ENCODE data around the gene GNG7.
"Not testable (repeated sequence)": the region's sequence is repeated elsewhere in the genome, so short reads cannot be mapped to it uniquely, and the experiment has no call there.

GNG7 gene

DNA sequence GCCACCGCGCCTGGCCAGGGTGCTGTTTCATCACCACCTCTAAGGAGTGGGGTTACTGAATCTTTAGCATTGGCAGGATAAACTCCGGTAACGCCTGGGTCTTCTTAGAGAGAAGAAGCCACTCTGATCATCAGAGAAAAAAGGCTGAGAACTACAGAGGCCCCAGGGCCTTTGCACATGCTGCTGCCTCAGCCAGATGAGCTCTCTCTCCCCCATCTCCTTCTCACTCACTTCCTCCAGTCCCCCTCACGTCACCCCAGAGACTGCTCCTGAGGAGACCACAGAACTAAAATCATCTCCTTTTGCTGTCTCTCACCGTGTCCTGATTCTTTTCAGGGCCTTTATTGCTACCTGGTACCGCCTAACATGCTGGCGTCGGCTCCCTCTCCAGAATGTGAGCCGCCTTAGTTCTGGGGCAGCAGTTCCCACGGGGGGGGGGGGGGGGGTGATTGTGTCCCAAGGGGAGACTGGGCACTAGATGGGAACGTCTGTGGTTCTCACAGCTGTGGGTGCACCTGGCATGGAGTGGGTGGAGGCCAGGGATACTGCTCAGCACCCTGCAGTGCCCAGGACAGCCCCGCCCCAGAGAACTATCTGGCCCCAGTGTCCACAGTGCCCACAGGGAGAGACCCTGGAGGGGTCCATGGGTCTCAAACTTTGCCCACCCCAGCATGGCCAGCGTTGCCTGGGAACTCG, 23.8 kb upstream of the GNG7 start:
- DNase-seq, result no peak

DNA sequence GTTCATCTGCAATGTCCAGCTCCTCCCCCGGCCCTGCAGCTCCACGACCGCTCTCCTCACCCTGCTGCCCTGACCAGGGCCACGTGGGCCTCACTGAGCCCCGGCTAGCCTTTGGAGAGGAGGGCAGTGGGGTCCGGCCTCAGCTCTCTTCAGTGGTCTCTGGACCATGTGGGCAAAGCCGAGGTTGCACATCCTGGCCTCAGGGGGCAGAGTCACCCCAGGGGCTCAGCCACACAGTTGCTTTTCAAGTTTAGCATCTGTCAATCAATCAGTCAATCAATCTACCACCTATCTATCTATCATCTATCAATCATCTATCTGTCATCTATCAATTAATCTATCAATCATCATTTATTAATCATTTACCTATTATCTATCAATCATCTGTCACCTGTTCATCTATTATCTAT, 21.7 kb upstream of the GNG7 start:
- no peak for DNase-seq

DNA sequence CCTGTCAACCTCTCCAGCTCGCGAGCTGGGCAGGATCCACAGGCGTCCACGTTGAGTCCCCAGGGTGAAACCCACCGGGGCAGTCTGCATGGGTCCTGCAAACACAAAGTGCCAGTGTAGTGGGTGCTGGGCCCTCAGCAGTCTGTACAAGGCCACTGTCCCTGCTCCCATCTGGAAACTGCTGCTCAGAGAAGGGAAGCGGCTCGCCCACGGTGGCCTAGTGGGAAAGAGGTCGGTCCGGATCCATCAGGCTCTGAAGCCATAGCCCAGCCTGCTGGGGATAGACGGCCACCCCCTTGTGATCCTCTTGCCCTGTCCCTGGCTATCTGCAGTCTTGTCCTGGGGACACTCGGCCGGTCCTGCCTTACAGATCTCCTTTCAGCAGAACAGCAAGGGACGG, 21.3 kb upstream of the GNG7 start:
- no peak for DNase-seq

DNA sequence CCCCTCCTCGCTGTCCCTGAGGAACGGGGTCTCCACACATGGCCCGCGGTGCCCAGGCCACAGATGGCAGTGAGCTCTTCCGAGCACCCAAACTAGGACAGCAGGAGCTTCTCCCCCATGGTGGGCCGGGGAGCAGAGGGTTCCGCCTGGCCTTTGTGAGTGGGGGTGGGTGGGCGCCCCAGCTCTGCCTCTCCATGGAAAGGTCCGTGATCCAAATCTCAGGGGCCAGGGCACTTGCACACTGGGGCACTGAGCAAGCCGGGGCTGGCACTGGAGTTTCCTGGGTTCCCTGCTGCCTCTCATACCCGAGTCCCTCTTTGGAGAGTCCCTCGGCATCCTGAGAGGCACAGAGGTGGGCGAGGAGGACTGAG, 20.8 kb upstream of the GNG7 start:
- no peak for DNase-seq

DNA sequence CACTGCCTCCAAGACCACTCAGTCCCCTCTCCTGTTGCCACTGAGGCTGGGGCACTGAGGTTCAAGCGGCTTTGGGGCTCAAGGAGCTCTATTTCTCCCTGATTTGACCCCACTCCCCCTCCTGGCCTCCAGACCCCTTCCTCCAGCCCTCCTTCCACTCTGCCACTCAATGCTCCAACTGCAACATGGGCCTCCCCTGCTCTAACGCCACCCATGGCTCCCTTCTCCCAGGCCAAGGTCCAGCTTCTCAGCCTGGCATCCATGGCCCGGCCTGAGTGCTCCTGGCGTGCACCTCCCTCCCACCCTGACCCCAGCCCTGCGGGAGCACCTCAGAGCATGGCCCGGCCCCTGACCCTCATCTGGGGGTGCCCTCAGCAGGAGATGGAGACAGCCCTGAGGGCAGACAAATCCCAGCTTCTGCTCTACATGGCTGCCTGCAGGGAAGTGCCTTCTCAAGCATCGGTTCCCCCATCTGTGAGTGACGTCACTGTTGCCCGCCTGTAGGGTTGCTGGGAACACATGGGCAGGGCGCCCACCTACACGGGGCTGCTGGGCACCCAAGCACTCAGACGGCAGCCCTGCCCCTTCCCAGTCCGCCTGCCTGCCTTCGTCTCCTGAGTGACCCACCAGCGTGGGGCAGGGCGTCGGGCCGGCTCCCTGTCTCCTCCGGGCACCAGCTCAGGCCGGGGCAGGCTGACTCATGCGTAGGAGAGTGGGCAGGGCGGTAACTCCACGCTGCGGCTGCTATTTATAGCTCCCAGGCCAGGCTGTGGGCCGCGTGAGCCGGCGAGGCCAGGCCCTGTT, 20.2 kb upstream of the GNG7 start:
- no peak for DNase-seq

DNA sequence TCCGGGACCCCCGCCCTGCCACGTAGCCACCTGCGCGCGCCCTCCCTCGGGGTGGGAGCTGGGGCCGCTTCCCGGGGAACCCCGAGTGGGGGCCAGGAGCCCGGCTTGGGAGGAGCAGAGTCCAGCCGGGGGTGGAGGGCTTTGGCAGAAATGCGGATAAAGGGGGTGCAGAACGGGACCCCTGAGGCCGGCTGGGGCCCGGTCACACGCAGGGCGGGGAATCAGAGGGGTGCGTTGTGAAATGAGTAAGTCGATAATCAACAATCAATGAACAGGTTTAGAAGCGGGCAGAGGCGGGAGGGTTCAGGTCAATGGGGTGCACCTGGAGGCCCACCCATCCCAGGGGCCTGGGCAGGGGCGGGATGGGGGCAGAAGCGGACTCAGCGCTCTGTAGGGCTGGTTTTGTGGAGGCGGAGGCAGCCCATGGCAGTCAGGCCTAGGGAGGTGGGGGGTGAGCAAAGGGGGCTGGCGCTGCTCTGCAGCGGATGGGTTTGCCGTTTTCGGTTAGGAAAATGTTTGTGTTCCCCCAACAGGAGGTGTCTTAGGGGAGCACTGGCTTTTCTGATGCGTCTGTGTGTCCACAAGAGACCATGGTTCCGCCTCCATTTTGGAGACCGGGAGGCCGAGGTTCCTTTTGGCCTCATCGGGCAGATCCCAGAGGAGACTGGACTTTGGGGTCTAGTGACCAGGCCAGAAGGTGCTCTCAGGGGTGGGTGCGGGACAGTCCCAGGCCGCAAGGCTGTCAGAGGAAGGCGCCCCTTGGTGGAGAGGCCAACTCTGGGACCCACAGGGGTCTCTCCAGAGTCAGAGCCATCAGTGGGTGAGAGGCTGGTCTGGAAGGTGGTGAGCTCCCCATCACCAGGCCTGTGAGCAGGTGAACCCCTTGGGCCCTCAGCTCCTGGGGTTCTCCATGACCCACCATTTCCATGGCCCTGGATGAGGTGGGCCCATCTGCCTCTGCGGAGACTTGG, 19.4 kb upstream of the GNG7 start:
- DNase-seq, result no peak

DNA sequence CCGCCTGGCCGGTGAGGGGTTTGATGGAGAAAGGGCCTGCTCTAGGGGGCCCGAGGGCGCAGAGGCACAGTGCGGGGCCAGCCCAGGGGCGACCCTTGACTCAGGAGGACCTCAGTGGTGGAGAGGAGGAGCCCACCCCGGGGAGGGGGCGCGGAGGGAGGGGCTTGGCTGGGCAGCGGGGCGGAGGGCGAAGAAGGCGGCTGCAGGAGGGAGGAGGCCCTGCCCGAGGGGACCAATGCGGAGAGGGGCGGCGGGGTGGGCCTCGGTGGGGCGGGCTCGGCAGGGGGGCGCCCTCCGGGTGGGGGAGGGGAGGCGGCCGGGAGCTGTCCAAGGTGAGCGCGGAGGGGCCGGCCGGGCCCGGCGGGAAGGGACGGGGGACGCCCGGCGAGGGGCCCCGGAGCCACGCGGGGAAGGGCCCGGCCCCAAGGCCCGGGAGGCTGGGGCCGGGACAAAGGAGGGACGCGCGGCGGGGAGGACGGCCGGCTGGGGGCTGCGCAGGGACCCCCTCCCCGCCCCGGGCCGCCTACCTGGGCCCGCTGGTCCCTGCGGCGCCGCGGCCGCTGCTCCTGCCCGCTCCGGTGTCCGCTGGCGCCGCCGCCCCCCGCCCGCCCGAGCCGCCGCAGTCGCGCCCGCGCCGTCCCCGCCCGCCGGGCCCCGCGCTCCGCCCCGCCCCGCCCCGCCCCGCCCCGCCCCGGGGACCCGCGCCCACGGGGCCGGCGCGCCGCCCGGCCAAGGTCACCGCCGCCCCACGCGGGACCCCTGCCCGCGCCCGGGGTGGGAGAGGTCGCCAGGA, 18.5 kb upstream of the GNG7 start, which contains the start of gene DIRAS1:
Gene DIRAS1, minus strand, starts transcription at position 596 of the 793 bp plus-strand sequence. CDS start 3,566 bp downstream, outside the sequence.
- no peak for DNase-seq

DNA sequence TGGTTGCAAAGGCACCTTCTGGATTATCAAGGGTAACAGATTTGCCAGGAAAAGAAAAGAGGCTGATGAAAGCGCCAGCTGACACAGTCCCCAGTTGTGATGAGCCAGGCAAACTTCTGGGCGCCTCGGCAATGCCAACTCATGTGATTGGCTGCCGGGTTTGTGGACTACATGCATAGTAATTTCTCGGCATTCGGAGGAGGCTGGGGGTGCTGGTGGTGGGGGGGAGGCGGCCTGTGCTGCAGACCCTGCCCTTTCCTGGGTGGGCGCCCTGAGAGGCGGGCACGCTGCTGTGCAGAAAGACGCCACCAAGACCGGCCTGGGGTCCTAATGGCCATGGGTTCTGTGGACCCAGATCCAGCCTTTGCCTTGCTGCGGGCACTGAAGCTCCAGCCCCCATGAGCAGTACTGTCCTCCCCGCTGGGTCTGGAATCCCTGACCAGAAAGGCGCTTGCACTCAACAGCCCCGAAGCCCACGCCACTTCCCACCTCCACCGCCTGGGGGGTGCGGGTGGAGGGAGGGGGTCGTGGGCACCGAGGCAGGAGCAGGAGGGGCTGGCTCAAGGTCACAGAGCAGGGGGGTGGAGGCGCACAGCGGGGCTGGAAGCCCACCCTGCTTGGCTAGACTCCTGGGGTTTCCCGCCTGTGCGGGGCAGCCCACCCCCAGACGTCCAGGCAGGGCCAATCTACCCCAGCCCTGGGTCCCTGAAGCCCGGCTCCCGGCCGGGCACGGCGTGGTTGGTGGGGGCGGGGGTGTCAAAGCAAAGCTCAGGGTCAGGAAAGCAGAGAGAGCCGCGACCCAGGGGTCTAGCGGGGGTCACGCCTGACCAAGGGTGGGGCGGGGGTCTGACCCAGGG, 17.7 kb upstream of the GNG7 start:
- no peak for DNase-seq

DNA sequence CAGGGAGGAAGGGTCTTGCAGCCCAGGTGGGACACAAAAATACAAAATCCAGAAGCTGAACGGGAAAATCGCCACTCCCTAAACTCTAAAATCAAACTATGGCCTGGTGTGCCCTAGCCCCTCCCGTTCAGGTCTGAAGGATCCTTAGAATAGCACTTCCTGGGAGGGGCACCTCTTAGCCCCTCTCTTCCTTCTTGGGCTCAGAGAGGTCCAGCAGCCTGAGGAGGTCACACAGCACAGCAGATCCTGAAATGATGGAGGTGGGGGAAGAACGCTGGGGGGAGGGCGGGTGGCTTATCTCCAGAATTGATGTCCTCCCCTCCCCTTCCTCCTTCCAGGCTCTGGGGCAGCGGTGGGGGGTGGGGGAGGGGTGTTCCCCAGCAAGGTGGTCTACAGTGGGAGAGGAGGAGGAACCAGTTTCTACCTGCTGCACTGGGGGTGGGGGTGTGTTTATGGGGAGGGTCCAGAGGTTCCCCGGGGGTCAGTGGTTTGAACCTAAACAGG, 16.8 kb upstream of the GNG7 start:
- DNase-seq, result no peak

DNA sequence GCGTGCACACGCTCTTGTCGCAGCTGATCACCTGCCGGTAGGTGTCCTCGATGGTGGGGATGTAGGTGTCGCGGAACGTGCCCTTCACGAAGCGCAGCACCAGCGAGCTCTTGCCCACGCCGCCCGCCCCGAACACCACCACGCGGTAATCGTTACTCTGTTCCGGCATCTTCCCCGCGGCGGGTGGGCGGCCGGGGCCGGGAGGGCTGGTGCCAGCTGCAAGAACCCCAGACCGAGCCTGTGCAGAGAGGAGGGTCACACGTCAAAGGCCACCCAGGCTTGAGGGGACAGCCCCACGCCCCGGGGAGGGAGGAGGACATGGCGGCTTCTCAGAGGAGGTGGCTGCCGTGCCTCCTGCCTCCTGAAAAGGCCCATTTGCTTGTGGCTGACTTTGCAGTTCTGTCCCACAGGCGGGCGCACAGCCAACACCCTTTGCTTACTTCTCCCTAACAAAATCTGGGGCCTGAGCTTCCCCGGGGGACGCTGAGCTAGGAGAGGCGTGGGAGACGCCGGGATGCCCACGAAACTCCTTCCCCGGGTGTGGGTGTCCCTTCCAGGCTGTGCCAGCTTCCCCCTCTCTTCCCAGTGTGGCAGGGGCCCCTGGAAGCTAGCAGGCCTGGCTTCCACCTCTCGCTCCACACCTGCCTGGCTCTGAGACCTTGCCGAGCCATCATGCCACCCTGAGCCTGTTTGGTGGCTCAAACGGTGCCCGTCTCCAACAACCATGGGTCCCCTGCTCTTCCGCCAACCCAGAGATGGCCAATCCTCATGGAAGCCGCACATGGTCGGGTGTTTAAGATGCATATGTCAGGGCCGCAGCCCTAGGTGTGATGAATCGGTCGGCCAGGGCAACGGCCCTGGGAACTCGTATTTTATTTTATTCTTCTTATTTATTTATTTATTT, 15.4 kb upstream of the GNG7 start:
- DNase-seq, result no peak

DNA sequence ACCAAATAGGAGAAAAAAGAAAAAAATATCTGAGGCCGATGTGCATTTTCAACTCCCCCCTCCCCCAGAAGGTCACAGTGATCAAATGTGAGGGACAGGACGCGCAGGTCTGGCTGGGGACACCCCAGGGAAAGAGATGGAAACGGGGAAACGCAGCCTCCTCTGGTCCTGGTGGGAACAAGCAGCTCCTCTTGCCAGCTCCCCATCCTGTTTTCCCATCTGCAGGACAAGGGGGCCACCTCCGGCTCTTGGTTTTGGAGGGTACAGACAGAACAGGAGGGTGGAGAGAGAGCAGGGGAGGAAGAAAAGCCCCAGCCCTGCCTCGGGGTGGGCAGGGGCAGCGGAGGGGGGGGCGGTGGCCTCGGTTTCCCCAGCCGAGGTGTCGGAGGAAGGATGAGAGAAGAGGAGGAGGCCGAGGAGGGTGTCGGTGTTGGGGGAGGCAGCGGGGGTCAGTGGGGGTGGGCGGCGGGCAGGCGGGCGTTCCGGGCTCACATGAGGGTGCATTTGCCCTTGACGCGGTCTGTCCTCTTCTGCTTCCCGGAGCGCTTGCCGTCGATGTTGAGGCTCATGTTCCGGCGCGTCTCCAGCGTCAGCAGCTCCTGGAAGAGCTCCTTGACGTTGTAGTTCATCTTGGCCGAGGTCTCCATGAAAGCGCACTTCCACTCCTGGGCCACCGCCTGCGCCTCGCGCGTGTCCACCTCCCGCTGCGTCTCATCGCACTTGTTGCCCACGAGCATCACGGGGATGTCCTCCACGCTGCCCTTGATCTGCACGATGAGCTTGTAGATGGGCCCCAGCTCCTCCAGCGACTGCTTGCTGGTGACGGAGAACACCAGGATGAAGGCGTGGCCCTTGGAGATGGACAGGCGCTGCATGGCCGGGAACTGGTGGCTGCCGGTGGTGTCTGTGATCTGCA, 14.5 kb upstream of the GNG7 start:
- no peak for DNase-seq

DNA sequence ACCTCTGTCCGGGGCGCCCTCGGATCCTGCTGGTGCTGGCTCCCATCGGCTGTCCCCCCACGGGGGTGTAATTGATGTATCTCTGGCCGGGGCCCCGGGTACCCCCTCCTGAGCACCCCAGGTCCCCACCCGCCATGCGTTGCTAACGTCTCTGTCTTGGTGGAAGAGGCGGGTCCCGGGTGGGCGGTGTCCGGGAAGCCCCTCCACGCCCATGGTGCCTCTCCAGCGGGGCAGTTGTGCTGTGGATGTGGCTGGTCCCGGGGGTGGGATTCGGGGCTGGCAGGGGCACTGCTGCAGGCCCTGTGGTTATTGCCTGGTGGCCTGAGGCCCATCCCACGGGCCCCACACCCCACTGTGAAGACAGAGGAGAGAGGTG, 13.8 kb upstream of the GNG7 start:
- DNase-seq, result no peak

DNA sequence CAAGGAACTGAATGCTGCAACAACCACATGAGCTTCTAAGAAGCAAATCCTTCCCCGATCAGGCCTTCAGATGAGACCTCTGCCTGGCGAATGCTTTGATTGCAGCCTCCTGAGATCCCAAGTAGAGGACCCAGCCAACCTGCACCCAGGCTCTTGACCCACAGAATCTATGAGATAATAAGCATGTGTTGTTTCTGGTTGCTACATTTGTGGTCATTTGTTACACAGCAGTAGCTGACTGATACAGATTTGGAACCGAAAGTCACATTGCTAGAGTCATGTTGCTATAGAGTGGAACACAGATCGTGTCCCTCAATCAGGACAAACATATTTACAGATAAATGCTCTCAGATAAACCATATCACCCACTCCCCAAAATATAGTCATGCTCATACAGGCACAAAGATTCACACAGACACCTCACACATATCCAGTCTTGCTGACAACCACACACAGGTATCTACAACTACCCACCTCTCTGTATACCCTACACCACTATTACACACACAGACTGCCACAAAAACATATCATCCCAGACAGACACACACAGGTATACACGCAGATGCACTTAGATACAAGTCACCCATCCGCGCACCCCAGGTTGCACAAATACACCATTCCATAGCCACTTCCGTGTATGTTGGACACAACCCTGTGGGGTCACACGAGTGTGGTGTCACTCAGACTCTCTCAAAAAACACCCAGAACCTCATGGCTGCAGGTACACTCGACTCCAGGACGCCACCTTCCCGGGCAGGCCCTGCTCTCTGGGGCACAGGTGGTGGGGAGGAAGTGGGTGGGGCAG, 13.2 kb upstream of the GNG7 start:
- no peak for DNase-seq

DNA sequence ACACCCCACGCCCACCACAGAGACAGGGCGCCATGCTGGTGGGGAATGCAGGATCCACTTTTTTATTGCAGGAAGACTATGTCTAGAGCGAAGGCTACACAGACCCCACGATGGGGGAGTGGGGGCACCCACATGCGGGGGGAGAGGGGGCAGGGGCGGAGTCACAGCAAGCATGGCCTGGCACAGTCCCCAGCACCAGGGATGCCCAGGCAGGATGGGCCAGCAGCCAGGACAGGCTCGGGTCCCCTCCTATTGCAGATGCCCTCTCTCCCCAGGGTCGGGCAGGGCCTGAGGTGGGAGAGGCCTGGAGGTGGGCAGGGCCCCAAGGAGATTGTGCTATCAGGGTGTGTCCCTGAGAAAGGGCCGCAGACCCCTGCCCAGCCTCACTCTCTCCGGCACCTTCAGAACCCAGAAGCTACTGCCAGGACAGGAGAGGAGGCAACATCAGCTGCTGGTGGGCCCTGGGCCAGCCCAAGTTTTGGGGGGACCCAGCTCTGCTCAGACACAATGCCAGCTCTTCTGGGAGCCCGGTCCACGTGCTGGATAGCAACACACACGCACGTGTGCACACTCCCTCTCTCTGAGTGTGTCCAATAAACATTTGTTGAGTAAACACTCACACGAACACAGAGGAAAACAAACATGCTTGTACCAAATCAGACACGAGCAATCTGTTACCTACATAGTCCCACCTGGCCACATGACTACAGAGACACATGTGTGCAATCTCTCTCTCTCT, 12.2 kb upstream of the GNG7 start:
- DNase-seq, result no peak

DNA sequence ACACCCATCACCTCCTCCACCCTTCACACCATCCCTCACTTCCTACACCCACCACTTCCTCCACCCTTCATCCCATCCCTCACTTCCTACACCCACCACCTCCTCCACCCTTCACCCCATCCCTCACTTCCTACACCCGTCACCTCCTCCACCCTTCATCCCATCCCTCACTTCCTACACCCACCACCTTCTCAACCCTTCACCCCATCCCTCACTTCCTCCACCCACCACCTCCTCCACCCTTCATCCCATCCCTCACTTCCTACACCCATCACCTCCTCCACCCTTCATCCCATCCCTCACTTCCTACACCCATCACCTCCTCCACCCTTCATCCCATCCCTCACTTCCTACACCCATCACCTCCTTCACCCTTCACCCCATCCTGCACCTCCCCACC, 11.6 kb upstream of the GNG7 start:
- DNase-seq, result not testable (repeated sequence)

DNA sequence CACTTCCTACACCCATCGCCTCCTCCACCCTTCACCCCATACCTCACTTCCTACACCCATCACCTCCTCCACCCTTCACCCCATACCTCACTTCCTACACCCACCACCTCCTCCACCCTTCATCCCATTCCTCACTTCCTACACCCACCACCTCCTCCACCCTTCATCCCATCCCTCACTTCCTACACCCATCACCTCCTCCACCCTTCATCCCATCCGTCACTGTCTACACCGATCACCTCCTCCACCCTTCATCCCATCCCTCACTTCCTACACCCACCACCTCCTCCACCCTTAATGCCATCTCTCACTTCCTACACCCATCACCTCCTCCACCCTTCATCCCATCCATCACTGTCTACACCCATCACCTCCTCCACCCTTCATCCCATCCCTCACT, 10.7 kb upstream of the GNG7 start:
- not testable (repeated sequence) for DNase-seq

DNA sequence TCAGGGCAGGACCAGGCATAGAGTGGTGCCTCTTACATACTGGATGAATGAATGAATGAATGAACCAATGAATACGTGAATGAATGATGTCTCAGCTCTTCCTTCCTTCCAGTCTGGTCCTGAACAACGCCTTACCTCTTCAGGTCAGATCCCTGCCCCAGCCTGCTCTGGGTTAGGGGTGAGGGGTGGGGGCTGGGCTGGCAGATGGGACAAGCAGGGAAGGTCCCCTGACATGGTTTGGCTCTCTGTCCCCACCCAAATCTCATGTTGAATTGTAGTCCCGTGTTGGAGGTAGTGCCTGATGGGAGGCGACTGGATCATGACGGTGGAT, 9.3 kb upstream of the GNG7 start:
- no peak for DNase-seq

Data from CD4-positive, alpha-beta T cell treated with Interferon gamma for 1 hour (primary cell).